Upper lobe of left lung (tissue), 6 donors: ENCODE results near the gene LEMD2. TPM values are rescaled to one million over a fixed set of nuclear protein-coding genes. Genes with fewer than 3 reads are reported as not detected.

Source experiments
- ATAC-seq, 2 donors: fragments of 200-7000 bp; cut with Tn5 transposase; one replicate each; pipeline ENCODE4 v1.9.1; 2022; ENCODE audit warnings: mild to moderate bottlenecking in 2 of 2, moderate library complexity in 2 of 2; ENCODE audit not compliant: low FRiP score in 2 of 2
- DNase-seq, 2 donors: peaks; one replicate each; pipeline ENCODE4 v3.0.0-alpha.2; 2019 to 2020
- H3K27ac ChIP-seq, 4 donors: fragments of 200-600 bp; sonication (generic); one replicate each; pipeline ENCODE4 v1.5.1; 2016 to 2019
- H3K27me3 ChIP-seq, 4 donors: fragments of 200-600 bp; sonication (generic); one replicate each; pipeline ENCODE4 v1.5.1; 2017 to 2019
- H3K36me3 ChIP-seq, 4 donors: fragments of 200-600 bp; sonication (generic); one replicate each; pipeline ENCODE4 v1.5.1; 2016 to 2019
- H3K4me1 ChIP-seq, 4 donors: fragments of 200-600 bp; sonication (generic); one replicate each; pipeline ENCODE4 v1.5.1; 2018 to 2019
- H3K4me3 ChIP-seq, 4 donors: fragments of 200-600 bp; sonication (generic); one replicate each; pipeline ENCODE4 v1.5.1; 2017 to 2019; ENCODE audit warnings: mild to moderate bottlenecking in 2 of 4, moderate library complexity in 1 of 4
- H3K9me3 ChIP-seq, 4 donors: fragments of 200-600 bp; sonication (generic); one replicate each; pipeline ENCODE4 v1.5.1; 2018 to 2019
- CTCF ChIP-seq, 6 experiments: fragments of 450-650 bp in 4 of 6; fragments of 200-600 bp in 2 of 6; sonication (generic) in 2 of 6; IDR thresholded peaks; one replicate each; pipeline ENCODE4 v1.5.1; 2016 to 2019; ENCODE audit warnings: antibody characterized with exemption in 6 of 6
- EP300 ChIP-seq, 4 donors: sonication (generic); formaldehyde crosslinking; IDR thresholded peaks; one replicate each; pipeline ENCODE4 v1.5.1; 2017; ENCODE audit warnings: antibody characterized with exemption in 4 of 4, control low read depth in 2 of 4
- POLR2A ChIP-seq, 4 donors: fragments of 450-650 bp; IDR thresholded peaks; one replicate each; pipeline ENCODE4 v1.5.1; 2016 to 2017; ENCODE audit warnings: antibody characterized with exemption in 4 of 4, mild to moderate bottlenecking in 2 of 4
- POLR2AphosphoS5 ChIP-seq, 2 donors: sonication (generic); formaldehyde crosslinking; IDR thresholded peaks; one replicate each; pipeline ENCODE4 v1.5.1; 2017; ENCODE audit warnings: antibody characterized with exemption in 2 of 2
- WGBS, 2 donors: methylation state at CpG; one replicate each; pipeline ENCODE4 v1.1.5; 2017 to 2018; 5-methylcytosine and 5-hydroxymethylcytosine counted together
- total RNA-seq, 6 donors: library from RNA; depleted of rRNA in 4 of 6; stranded (reverse); fragments of >200 nt in 4 of 6; gene quantifications; one replicate each; pipeline versions ENCODE4 v1.1.0 to v1.2.1, GENCODE V29; 2016 to 2021
- donor health status: DM: no; HTN: no; CAD: no; lungs with moderate emphysema.
- donor health status: DM: no; HTN: yes; CAD: no; lungs with severe emphysema.

The LEMD2 gene
- total RNA-seq, 6 donors from 2014 or later, result 51.1 to 118 (median 66.2) TPM

- 56 to 66% methylated on average over 5 to 6 of the region's 6 CpGs for WGBS, 2 donors
- H3K27ac ChIP-seq, result no peak overlapping the region
- DNase-seq (no peak), ATAC-seq (no peak)
- H3K9me3 ChIP-seq, result no peaks in the 10 kb centered on the region
- TF ChIP-seq POLR2A (IDR thresholded peaks at IDR 0.05), result no peak
- no peak for TF ChIP-seq CTCF (IDR thresholded peaks at IDR 0.05)
- TF ChIP-seq EP300 (IDR thresholded peaks at IDR 0.05), result no peak
- no peak for TF ChIP-seq POLR2AphosphoS5 (IDR thresholded peaks at IDR 0.05)
- no peak overlapping the region for H3K4me3 ChIP-seq
- H3K36me3 ChIP-seq, result no peaks in the 10 kb centered on the region
- peaks cover 4 to 8% (median 6%) of the 10 kb centered on the region in 4 donors for H3K4me1 ChIP-seq
- H3K27me3 ChIP-seq, result no peaks in the 10 kb centered on the region
These were observed 25.4 kb downstream of the LEMD2 start for GRCh38 chr6:33763483-33763882.

- 78 to 84% methylated on average over 4 of the region's 4 CpGs for WGBS, 2 donors
- no peaks in the 10 kb centered on the region for H3K9me3 ChIP-seq
- H3K27ac ChIP-seq, result no peak overlapping the region
- no peaks in the 10 kb centered on the region for H3K36me3 ChIP-seq
- DNase-seq (no peak), ATAC-seq (no peak)
- H3K4me3 ChIP-seq, result no peak overlapping the region
- no peak for TF ChIP-seq POLR2A (IDR thresholded peaks at IDR 0.05)
- no peak for TF ChIP-seq POLR2AphosphoS5 (IDR thresholded peaks at IDR 0.05)
- TF ChIP-seq EP300 (IDR thresholded peaks at IDR 0.05), result no peak
- no peak for TF ChIP-seq CTCF (IDR thresholded peaks at IDR 0.05)
- no peaks in the 10 kb centered on the region for H3K27me3 ChIP-seq
- H3K4me1 ChIP-seq, result peaks cover 0 to 8% (median 4%) of the 10 kb centered on the region in 4 donors
These were observed 26.2 kb downstream of the LEMD2 start for GRCh38 chr6:33762713-33763112.

- WGBS, 2 donors, result 34 to 50% methylated on average over 2 to 4 of the region's 7 CpGs
- ATAC-seq, result peak; percentile 68 to 69
- Histone ChIP-seq H3K4me3 (no peak overlapping the region), H3K9me3 (no peaks in the 10 kb centered on the region), H3K27me3 (no peaks in the 10 kb centered on the region), H3K27ac (peak overlapping the region in 3 of 4 donors; percentile 3 to 55 (median 35)), H3K4me1 (peaks cover 0 to 8% (median 4%) of the 10 kb centered on the region in 4 donors), H3K36me3 (no peaks in the 10 kb centered on the region)
- DNase-seq, result peak in 1 of 2 donors; percentile 51
- no peak for TF ChIP-seq EP300 (IDR thresholded peaks at IDR 0.05)
- peak; percentile 34 to 49 for TF ChIP-seq POLR2AphosphoS5 (IDR thresholded peaks at IDR 0.05)
- TF ChIP-seq CTCF (IDR thresholded peaks at IDR 0.05), result peak in 5 of 6 experiments; percentile 29 to 70 (median 56)
- no peak for TF ChIP-seq POLR2A (IDR thresholded peaks at IDR 0.05)
These were observed 26.9 kb downstream of the LEMD2 start for GRCh38 chr6:33761922-33762629.

GRCh38 chr6:33761581-33761921 lies 27.4 kb downstream of the LEMD2 start:
- no peak for TF ChIP-seq CTCF (IDR thresholded peaks at IDR 0.05)
- no peak for TF ChIP-seq EP300 (IDR thresholded peaks at IDR 0.05)
- no peak for TF ChIP-seq POLR2AphosphoS5 (IDR thresholded peaks at IDR 0.05)
- no peak for TF ChIP-seq POLR2A (IDR thresholded peaks at IDR 0.05)
- peak overlapping the region in 3 of 4 donors; percentile 3 to 55 (median 35) for H3K27ac ChIP-seq
- no peak for DNase-seq
- no peaks in the 10 kb centered on the region for H3K36me3 ChIP-seq
- no peaks in the 10 kb centered on the region for H3K9me3 ChIP-seq
- ATAC-seq, result peak in 1 of 2 donors; percentile 1
- WGBS, 2 donors, result 83% methylated on average over 1 of the region's 2 CpGs; no CpG with 5 or more reads in 1 of the 2 donors
- H3K4me3 ChIP-seq, result no peak overlapping the region
- H3K27me3 ChIP-seq, result no peaks in the 10 kb centered on the region
- H3K4me1 ChIP-seq, result peaks cover 0 to 8% (median 4%) of the 10 kb centered on the region in 4 donors
